Muscle of back (tissue), 11 donors: ENCODE results near the gene MGAT4A. TPM values are rescaled to one million over a fixed set of nuclear protein-coding genes. Genes with fewer than 3 reads are reported as not detected.

ENCODE experiments used
- DNase-seq, 3 donors: peaks; one replicate each; pipeline versions ENCODE4 v3.0.0 to v3.0.0-alpha.2; 2013
- polyA plus RNA-seq, 10 donors: library from polyadenylated mRNA; unstranded; fragments of 120-200 nt; gene quantifications; one replicate each; pipeline ENCODE4 v1.2.1, GENCODE V29; 2013; ENCODE audit not compliant: insufficient read length in 10 of 10

MGAT4A gene
- polyA plus RNA-seq, 10 donors: 3.5 to 8.7 (median 5.3) TPM

- DNase-seq: no peak
These were observed 157.5 kb downstream of the MGAT4A start for GRCh38 chr2:98573426-98573825.

GRCh38 chr2:98572676-98573075 is 158.3 kb downstream of the MGAT4A start:
- DNase-seq: no peak

GRCh38 chr2:98572211-98572610 is 158.7 kb downstream of the MGAT4A start:
- DNase-seq: no peak

GRCh38 chr2:98571796-98572195 is 159.1 kb downstream of the MGAT4A start:
- DNase-seq: no peak

- no peak for DNase-seq
These were observed 159.7 kb downstream of the MGAT4A start for GRCh38 chr2:98571121-98571701.

- no peak for DNase-seq
These were observed 160.6 kb downstream of the MGAT4A start for GRCh38 chr2:98570356-98570755.

GRCh38 chr2:98569915-98570314 is 161.0 kb downstream of the MGAT4A start:
- DNase-seq: no peak

- peak in 1 of 3 donors; percentile 19 for DNase-seq
These were observed 161.6 kb downstream of the MGAT4A start for GRCh38 chr2:98569197-98569793.

Other genes starting within 250 kb of the MGAT4A start
- 10 to 100 TPM; 36.6 to 51.2 (median 45.2) TPM for gene COA5, start 122.6 kb downstream of the MGAT4A start, polyA plus RNA-seq
- gene UNC50, start 122.5 kb downstream of the MGAT4A start, polyA plus RNA-seq: 10 to 100 TPM; 24.9 to 42.1 (median 32.1) TPM
- gene CRACDL, start 205.1 kb upstream of the MGAT4A start, polyA plus RNA-seq: 1 to 10 TPM; 1.2 to 3.0 (median 1.8) TPM